ENCODE measurements around the gene HLCS. TPM values are rescaled to one million over a fixed set of nuclear protein-coding genes. Genes with fewer than 3 reads are reported as not detected.
A peak's percentile ranks its signal among the peaks of the same experiment; 100 is the strongest.

The HLCS gene
- total and polyA plus RNA-seq, 2 of the 8 experiments (the other 6 are each of a cell fraction or from before 2014, with no cell fraction given): 4.7 to 12.2 TPM

GRCh38 chr21:36790616-36791015, 175.9 kb downstream of the HLCS start:
- Histone ChIP-seq H3K4me3 (ENCODE audit: extremely low read depth in 1 of 4, insufficient read depth in 2 of 4, low read depth in 3 of 4, low read length in 4 of 4) (no peak overlapping the region), H3K23me2 (ENCODE audit: low read depth, low read length) (no peaks in the 10 kb centered on the region), H3K27ac (ENCODE audit: low read depth, low read length) (no peak overlapping the region), H2BK12ac (ENCODE audit: low read depth, low read length) (no peak overlapping the region), H4K91ac (replicated peaks; ENCODE audit: insufficient read length, low read length) (no peak overlapping the region), H3K14ac (ENCODE audit: insufficient read length) (no peak overlapping the region), H2AK5ac (ENCODE audit: low read depth, low read length) (0 out of 2 replicates have a peak overlapping the region, but pooled peaks have one; percentile 28), H3K36me3 (ENCODE audit: control insufficient read depth in 2 of 4, insufficient read depth in 4 of 4, low read length in 3 of 4) (no peaks in the 10 kb centered on the region), H2BK5ac (ENCODE audit: low read depth, low read length) (0 out of 2 replicates have a peak overlapping the region, but pooled peaks have one; percentile 8), H3K79me1 (ENCODE audit: low read depth, low read length) (no peaks in the 10 kb centered on the region), H3K27me3 (replicated peaks in 1 of 4; ENCODE audit: control insufficient read depth in 3 of 4, extremely low read depth in 1 of 4, insufficient read depth in 3 of 4, low read length in 3 of 4) (no peaks in the 10 kb centered on the region), H2BK15ac (ENCODE audit: low read length) (no peak overlapping the region), H3K9ac (replicated peaks in 1 of 4; ENCODE audit: extremely low read depth in 1 of 4, low read depth in 3 of 4, low read length in 3 of 4) (no peak overlapping the region), H3K18ac (ENCODE audit: extremely low read depth, low read length) (no peak overlapping the region), H4K20me1 (replicated peaks in 1 of 2; ENCODE audit: control insufficient read depth in 1 of 2, insufficient read depth in 2 of 2, low read length in 2 of 2) (no peaks in the 10 kb centered on the region), H4K5ac (ENCODE audit: insufficient read length, low read depth, low read length) (no peak overlapping the region), H3K4me1 (replicated peaks in 1 of 4; ENCODE audit: control insufficient read depth in 3 of 4, insufficient read depth in 4 of 4, low read length in 3 of 4) (peaks cover 0 to 4% (median 3%) of the 10 kb centered on the region in 4 experiments; a peak in 6 of 7 replicates), H2BK120ac (replicated peaks; ENCODE audit: low read depth, low read length) (no peak overlapping the region), H3K4me2 (ENCODE audit: insufficient read depth in 1 of 2, low read depth in 2 of 2, low read length in 2 of 2) (no peak overlapping the region), H4K8ac (ENCODE audit: extremely low read depth, insufficient read depth, low read length) (no peak overlapping the region), H3K79me2 (ENCODE audit: control insufficient read depth in 1 of 2, insufficient read depth in 2 of 2, low read length in 2 of 2) (no peaks in the 10 kb centered on the region), H2AFZ (ENCODE audit: low read length) (no peak overlapping the region), H3K4ac (replicated peaks; ENCODE audit: insufficient read length, low read depth, low read length) (no peak overlapping the region), H3K56ac (replicated peaks; ENCODE audit: insufficient read length, low read depth, low read length) (no peak overlapping the region), H2BK20ac (ENCODE audit: low read length) (no peak overlapping the region), H3K23ac (ENCODE audit: insufficient read length) (no peak overlapping the region), H3K9me3 (ENCODE audit: insufficient read depth in 2 of 2, low read depth in 1 of 2, low read length in 1 of 2) (no peaks in the 10 kb centered on the region)
- TF ChIP-seq FOSL1 (IDR thresholded peaks at IDR 0.05; ENCODE audit: insufficient read depth, low read depth, low read length) (no peak), POLR2AphosphoS5 (IDR thresholded peaks at IDR 0.05; ENCODE audit: low read depth, low read length) (no peak), POU5F1 (IDR thresholded peaks at IDR 0.05; ENCODE audit: low read depth, low read length) (no peak), BRCA1 (IDR thresholded peaks at IDR 0.05; ENCODE audit: low read depth, low read length) (no peak), CTBP2 (IDR thresholded peaks at IDR 0.05; ENCODE audit: borderline replicate concordance, insufficient read depth, insufficient read length, low read length) (no peak), MAFK (IDR thresholded peaks at IDR 0.05; ENCODE audit: low read depth, low read length) (no peak), RXRA (IDR thresholded peaks at IDR 0.05; ENCODE audit: insufficient read depth, low read depth, low read length) (no peak), CTCF (IDR thresholded peaks at IDR 0.05; ENCODE audit: control extremely low read depth in 1 of 3, insufficient read depth in 1 of 3, low read depth in 1 of 3, low read length in 3 of 3) (no peak), SIN3A (conservative IDR thresholded peaks at IDR 0.05 in 1 of 2, IDR thresholded peaks at IDR 0.05 in 1 of 2; ENCODE audit: low read depth in 1 of 2, low read length in 2 of 2) (no peak)
- TF ChIP-seq, protein P1, sequence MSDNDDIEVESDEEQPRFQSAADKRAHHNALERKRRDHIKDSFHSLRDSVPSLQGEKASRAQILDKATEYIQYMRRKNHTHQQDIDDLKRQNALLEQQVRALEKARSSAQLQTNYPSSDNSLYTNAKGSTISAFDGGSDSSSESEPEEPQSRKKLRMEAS (IDR thresholded peaks at IDR 0.05): no peak
- ChIA-PET CTCF (ENCODE audit: partially characterized antibody) (no interaction called here), POLR2A (ENCODE audit: partially characterized antibody) (no interaction called here)
- WGBS, 2 experiments (ENCODE audit: extremely low coverage in 1 of 2, insufficient coverage in 1 of 2, insufficient read length in 1 of 2, insufficient replicate concordance in 2 of 2, low coverage in 1 of 2, low lambda C conversion rate in 2 of 2, missing lambda C conversion rate in 1 of 2): 93% methylated on average over 7 of the region's 7 CpGs; no CpG with 5 or more reads in 1 of the 2 experiments
- FAIRE-seq (no peak), DNase-seq (ENCODE audit: low read depth in 1 of 2, low spot score in 2 of 2) (no peak)

Data from H1 (cell line).